ENCODE results near the gene STMN1. TPM values are rescaled to one million over a fixed set of nuclear protein-coding genes. Genes with fewer than 3 reads are reported as not detected.
A peak's percentile ranks its signal among the peaks of the same experiment; 100 is the strongest.

STMN1 gene
- total RNA-seq, 1 experiment from 2014 or later, result 349 TPM

GRCh38 chr1:25888426-25888987 lies 17.7 kb downstream of the STMN1 start:
- BruUV-seq (replicated peaks), result no TSS peak
- ChIA-PET POLR2A (ENCODE audit: unreplicated experiment) (interaction anchor here (0.5 kb wide), 1 partner anchor 74 kb away, joined by 9 read pairs; no protein-coding TSS in a partner anchor), CTCF (interaction anchor here (0.7 kb wide), 1 partner anchor 14 kb away, joined by 3 read pairs; no protein-coding TSS in a partner anchor)
- Histone ChIP-seq H3K4me1 (replicated peaks; ENCODE audit: insufficient read depth) (peaks cover 55% of the 10 kb centered on the region), H3F3A (ENCODE audit: insufficient read depth, low read depth) (peaks cover 51% of the 10 kb centered on the region), H3K9me2 (ENCODE audit: insufficient read depth) (no peaks in the 10 kb centered on the region), H3K27ac (peak overlapping the region; percentile 96), H4K20me1 (ENCODE audit: insufficient read depth) (no peaks in the 10 kb centered on the region), H3K4me2 (peak overlapping the region; percentile 79), H3K9me3 (ENCODE audit: insufficient read depth, low read depth) (no peaks in the 10 kb centered on the region), H3K79me2 (ENCODE audit: low read depth) (no peaks in the 10 kb centered on the region), H3K36me3 (ENCODE audit: low read depth) (no peaks in the 10 kb centered on the region), H2AFZ (no peak overlapping the region), H3K4me3 (no peak overlapping the region), H3K27me3 (ENCODE audit: insufficient read depth, low read depth) (no peaks in the 10 kb centered on the region)
- TF ChIP-seq, protein P1, sequence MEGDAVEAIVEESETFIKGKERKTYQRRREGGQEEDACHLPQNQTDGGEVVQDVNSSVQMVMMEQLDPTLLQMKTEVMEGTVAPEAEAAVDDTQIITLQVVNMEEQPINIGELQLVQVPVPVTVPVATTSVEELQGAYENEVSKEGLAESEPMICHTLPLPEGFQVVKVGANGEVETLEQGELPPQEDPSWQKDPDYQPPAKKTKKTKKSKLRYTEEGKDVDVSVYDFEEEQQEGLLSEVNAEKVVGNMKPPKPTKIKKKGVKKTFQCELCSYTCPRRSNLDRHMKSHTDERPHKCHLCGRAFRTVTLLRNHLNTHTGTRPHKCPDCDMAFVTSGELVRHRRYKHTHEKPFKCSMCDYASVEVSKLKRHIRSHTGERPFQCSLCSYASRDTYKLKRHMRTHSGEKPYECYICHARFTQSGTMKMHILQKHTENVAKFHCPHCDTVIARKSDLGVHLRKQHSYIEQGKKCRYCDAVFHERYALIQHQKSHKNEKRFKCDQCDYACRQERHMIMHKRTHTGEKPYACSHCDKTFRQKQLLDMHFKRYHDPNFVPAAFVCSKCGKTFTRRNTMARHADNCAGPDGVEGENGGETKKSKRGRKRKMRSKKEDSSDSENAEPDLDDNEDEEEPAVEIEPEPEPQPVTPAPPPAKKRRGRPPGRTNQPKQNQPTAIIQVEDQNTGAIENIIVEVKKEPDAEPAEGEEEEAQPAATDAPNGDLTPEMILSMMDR (conservative IDR thresholded peaks at IDR 0.05), result no peak
- no peak for TF ChIP-seq EZH2 (IDR thresholded peaks at IDR 0.05; ENCODE audit: low read depth)
- intact Hi-C loops (cut with micrococcal nuclease; ENCODE audit: unreplicated experiment), result no loop called here
- DNase-seq, result no peak

DNA sequence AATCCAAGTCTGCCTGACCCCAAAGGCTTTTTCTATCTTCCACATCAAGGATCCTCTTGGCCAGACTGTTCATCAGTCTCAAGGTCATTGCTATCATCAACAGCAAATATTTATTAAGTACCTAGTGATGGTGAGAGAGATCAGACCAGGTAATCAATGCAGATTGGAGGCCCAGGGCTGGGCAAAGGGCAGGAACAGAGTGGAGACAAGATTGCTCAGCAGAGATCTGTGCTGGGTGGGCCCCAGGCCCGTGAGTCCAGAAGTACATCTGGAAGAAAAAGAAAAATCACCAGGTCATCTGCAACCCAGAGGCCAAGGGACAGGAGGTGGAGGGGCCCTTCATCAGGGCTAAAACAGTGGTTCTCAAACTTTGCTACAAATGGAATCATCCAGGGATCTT lies 20.6 kb downstream of the STMN1 start:
- Histone ChIP-seq H3K4me1 (replicated peaks; ENCODE audit: insufficient read depth) (peaks cover 28% of the 10 kb centered on the region), H3F3A (ENCODE audit: insufficient read depth, low read depth) (peaks cover 24% of the 10 kb centered on the region), H3K4me3 (no peak overlapping the region), H4K20me1 (ENCODE audit: insufficient read depth) (no peaks in the 10 kb centered on the region), H3K36me3 (ENCODE audit: low read depth) (no peaks in the 10 kb centered on the region), H3K79me2 (ENCODE audit: low read depth) (no peaks in the 10 kb centered on the region), H3K9me2 (ENCODE audit: insufficient read depth) (no peaks in the 10 kb centered on the region), H2AFZ (no peak overlapping the region), H3K27ac (no peak overlapping the region), H3K4me2 (no peak overlapping the region), H3K9me3 (ENCODE audit: insufficient read depth, low read depth) (no peaks in the 10 kb centered on the region), H3K27me3 (ENCODE audit: insufficient read depth, low read depth) (no peaks in the 10 kb centered on the region)
- no peak for DNase-seq
- ChIA-PET CTCF (no interaction called here), POLR2A (ENCODE audit: unreplicated experiment) (no interaction called here)
- BruUV-seq (replicated peaks), result no TSS peak
- intact Hi-C loops (cut with micrococcal nuclease; ENCODE audit: unreplicated experiment), result no loop called here
- TF ChIP-seq, protein P1 (conservative IDR thresholded peaks at IDR 0.05), result no peak
- TF ChIP-seq EZH2 (IDR thresholded peaks at IDR 0.05; ENCODE audit: low read depth), result no peak

GRCh38 chr1:25881266-25881665 lies 25.0 kb downstream of the STMN1 start:
- BruUV-seq (replicated peaks), result no TSS peak
- no peaks in the 10 kb centered on the region for H3K36me3 ChIP-seq (ENCODE audit: low read depth)
- CTCF ChIA-PET, result no interaction called here
- no peaks in the 10 kb centered on the region for H3K9me2 ChIP-seq (ENCODE audit: insufficient read depth)
- intact Hi-C loops (cut with micrococcal nuclease; ENCODE audit: unreplicated experiment), result no loop called here
- no peak overlapping the region for H3K4me3 ChIP-seq
- H2AFZ ChIP-seq, result no peak overlapping the region
- no peak for TF ChIP-seq EZH2 (IDR thresholded peaks at IDR 0.05; ENCODE audit: low read depth)
- TF ChIP-seq, protein P1 (conservative IDR thresholded peaks at IDR 0.05), result no peak
- H3K27me3 ChIP-seq (ENCODE audit: insufficient read depth, low read depth), result no peaks in the 10 kb centered on the region
- no peaks in the 10 kb centered on the region for H3K9me3 ChIP-seq (ENCODE audit: insufficient read depth, low read depth)
- H4K20me1 ChIP-seq (ENCODE audit: insufficient read depth), result no peaks in the 10 kb centered on the region
- peaks cover 31% of the 10 kb centered on the region for H3K4me1 ChIP-seq (replicated peaks; ENCODE audit: insufficient read depth)
- H3K27ac ChIP-seq, result no peak overlapping the region
- no peaks in the 10 kb centered on the region for H3K79me2 ChIP-seq (ENCODE audit: low read depth)
- DNase-seq, result no peak
- POLR2A ChIA-PET (ENCODE audit: unreplicated experiment), result interaction anchor here (0.6 kb wide), 1 partner anchor 977 kb away, joined by 6 read pairs; no protein-coding TSS in a partner anchor
- H3F3A ChIP-seq (ENCODE audit: insufficient read depth, low read depth), result peaks cover 6% of the 10 kb centered on the region
- no peak overlapping the region for H3K4me2 ChIP-seq
